ENCODE results near the gene HCK.

HCK gene

GRCh38 chr20:32140603-32141002 is 88.6 kb downstream of the HCK start:
- H3K4me2 ChIP-seq (ENCODE audit: low read depth, low read length, poor library complexity, severe bottlenecking) = no peak overlapping the region
- H2AFZ ChIP-seq (ENCODE audit: low read depth, low read length, severe bottlenecking) = no peak overlapping the region
- no peaks in the 10 kb centered on the region for H4K20me1 ChIP-seq (ENCODE audit: low read depth, low read length)
- no peaks in the 10 kb centered on the region for H3K9me2 ChIP-seq (replicated peaks; ENCODE audit: insufficient read depth, low read length)
- H3K4me3 ChIP-seq (ENCODE audit: insufficient read depth, low read length, poor library complexity, severe bottlenecking) = no peak overlapping the region
- H3F3A ChIP-seq (ENCODE audit: insufficient read depth) = no peaks in the 10 kb centered on the region
- no peaks in the 10 kb centered on the region for H3K9me3 ChIP-seq (ENCODE audit: insufficient read depth, low read length)
- no peak overlapping the region for H3K27ac ChIP-seq (ENCODE audit: low read depth, low read length)
- no peaks in the 10 kb centered on the region for H3K79me2 ChIP-seq (ENCODE audit: insufficient read depth, low read length)
- H3K9ac ChIP-seq (ENCODE audit: low read length) = no peak overlapping the region
- H3K36me3 ChIP-seq (ENCODE audit: low read length) = peaks cover 4% of the 10 kb centered on the region
- no peaks in the 10 kb centered on the region for H3K27me3 ChIP-seq (ENCODE audit: low read length)
- no peak for TF ChIP-seq CTCF (IDR thresholded peaks at IDR 0.05; ENCODE audit: insufficient read depth, low read length, poor library complexity, severe bottlenecking)
- TF ChIP-seq EZH2phosphoT487 (conservative IDR thresholded peaks at IDR 0.05; ENCODE audit: low read length) = no peak

- no peak overlapping the region for H3K4me2 ChIP-seq (ENCODE audit: low read depth, low read length, poor library complexity, severe bottlenecking)
Measured at GRCh38 chr20:32141465-32141980, 89.5 kb downstream of the HCK start.

GRCh38 chr20:32142088-32142487 is 90.0 kb downstream of the HCK start:
- Histone ChIP-seq H3K27me3 (ENCODE audit: low read length) (no peaks in the 10 kb centered on the region), H3K36me3 (ENCODE audit: low read length) (peaks cover 4% of the 10 kb centered on the region), H3K4me3 (ENCODE audit: insufficient read depth, low read length, poor library complexity, severe bottlenecking) (no peak overlapping the region), H3K9ac (ENCODE audit: low read length) (no peak overlapping the region), H3K9me2 (replicated peaks; ENCODE audit: insufficient read depth, low read length) (no peaks in the 10 kb centered on the region), H3F3A (ENCODE audit: insufficient read depth) (no peaks in the 10 kb centered on the region), H3K9me3 (ENCODE audit: insufficient read depth, low read length) (no peaks in the 10 kb centered on the region), H3K4me2 (ENCODE audit: low read depth, low read length, poor library complexity, severe bottlenecking) (no peak overlapping the region), H2AFZ (ENCODE audit: low read depth, low read length, severe bottlenecking) (no peak overlapping the region), H3K27ac (ENCODE audit: low read depth, low read length) (no peak overlapping the region), H4K20me1 (ENCODE audit: low read depth, low read length) (no peaks in the 10 kb centered on the region), H3K79me2 (ENCODE audit: insufficient read depth, low read length) (no peaks in the 10 kb centered on the region)
- TF ChIP-seq EZH2phosphoT487 (conservative IDR thresholded peaks at IDR 0.05; ENCODE audit: low read length) = no peak
- TF ChIP-seq CTCF (IDR thresholded peaks at IDR 0.05; ENCODE audit: insufficient read depth, low read length, poor library complexity, severe bottlenecking) = no peak

More at GRCh38 chr20:32141465-32141980, 89.5 kb downstream of the HCK start:
- H3K36me3 ChIP-seq (ENCODE audit: low read length) = peaks cover 4% of the 10 kb centered on the region
- no peaks in the 10 kb centered on the region for H3K27me3 ChIP-seq (ENCODE audit: low read length)
- TF ChIP-seq CTCF (IDR thresholded peaks at IDR 0.05; ENCODE audit: insufficient read depth, low read length, poor library complexity, severe bottlenecking) (no peak), EZH2phosphoT487 (conservative IDR thresholded peaks at IDR 0.05; ENCODE audit: low read length) (no peak)
- H3K9me2 ChIP-seq (replicated peaks; ENCODE audit: insufficient read depth, low read length) = no peaks in the 10 kb centered on the region
- H4K20me1 ChIP-seq (ENCODE audit: low read depth, low read length) = no peaks in the 10 kb centered on the region
- H3K9me3 ChIP-seq (ENCODE audit: insufficient read depth, low read length) = no peaks in the 10 kb centered on the region
- H2AFZ ChIP-seq (ENCODE audit: low read depth, low read length, severe bottlenecking) = no peak overlapping the region
- H3K4me3 ChIP-seq (ENCODE audit: insufficient read depth, low read length, poor library complexity, severe bottlenecking) = no peak overlapping the region
- H3F3A ChIP-seq (ENCODE audit: insufficient read depth) = no peaks in the 10 kb centered on the region
- H3K27ac ChIP-seq (ENCODE audit: low read depth, low read length) = no peak overlapping the region
- no peaks in the 10 kb centered on the region for H3K79me2 ChIP-seq (ENCODE audit: insufficient read depth, low read length)
- H3K9ac ChIP-seq (ENCODE audit: low read length) = no peak overlapping the region
